Measurements from ENCODE around the gene GTF2H4.
"Not testable (repeated sequence)": the region's sequence is repeated elsewhere in the genome, so short reads cannot be mapped to it uniquely, and the experiment has no call there.

The GTF2H4 gene

DNA sequence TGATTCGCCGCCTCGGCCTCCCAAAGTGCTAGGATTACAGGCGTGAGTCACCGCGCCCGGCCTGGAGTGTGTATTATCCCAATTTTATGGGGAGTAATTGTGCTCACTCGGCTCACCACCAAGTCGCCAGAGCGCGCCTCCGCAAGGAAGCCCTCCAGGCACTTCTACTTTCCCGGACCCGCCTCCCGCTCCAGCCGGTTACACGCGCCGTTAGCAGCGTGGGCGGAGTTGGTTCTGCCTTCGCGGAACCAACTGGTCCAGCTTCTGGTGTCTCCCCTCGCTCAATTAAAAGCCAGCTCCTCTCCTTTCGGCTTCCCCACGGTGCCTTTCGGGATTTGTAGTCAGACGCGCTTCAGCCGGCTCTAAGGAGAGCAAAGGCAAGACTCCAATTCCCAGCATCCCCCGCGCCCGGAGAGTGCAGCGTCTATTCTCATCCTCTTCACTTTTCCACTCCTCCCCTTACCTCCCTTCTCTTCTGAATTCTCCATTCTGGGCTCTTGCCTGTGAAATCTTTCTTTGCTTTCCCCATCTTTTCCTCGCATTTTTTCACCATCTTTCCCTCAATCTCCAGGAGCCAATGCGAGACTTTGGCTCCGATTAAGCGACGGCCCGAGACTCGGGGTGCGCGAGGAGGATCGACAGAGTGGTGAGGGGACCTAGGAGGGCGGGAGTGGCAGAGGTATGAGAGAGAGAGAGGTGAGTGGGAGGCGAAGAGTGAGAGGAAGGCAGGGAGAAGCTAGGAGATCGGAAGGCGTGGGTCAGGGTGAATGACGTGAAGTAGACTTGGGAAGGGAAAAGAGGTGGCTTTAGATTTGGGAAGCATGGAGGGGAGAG, at the start of gene GTF2H4:
Gene GTF2H4 (plus strand): TSS at position 450 of the 834 bp plus-strand sequence.
- DNase-seq: peak; percentile 89 to 96

DNA sequence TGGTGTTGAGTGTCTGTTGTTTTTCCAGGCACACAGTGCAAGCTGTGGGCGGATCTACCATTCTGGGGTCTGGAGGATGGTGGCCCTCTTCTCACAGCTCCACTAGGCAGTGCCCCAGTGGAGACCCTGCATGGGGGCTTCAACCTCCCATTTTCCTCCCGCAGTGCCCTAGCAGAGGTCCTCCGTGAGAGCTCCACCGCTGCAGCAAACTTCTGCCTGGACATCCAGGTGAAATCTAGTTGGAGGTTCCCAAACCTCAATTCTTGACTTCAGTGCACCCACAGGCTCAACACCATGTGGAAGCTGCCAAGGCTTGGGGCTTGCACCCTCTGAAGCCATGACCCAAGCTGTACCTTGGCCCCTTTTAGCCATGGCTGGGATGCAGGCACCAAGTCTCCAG, 48.3 kb upstream of the GTF2H4 start:
- DNase-seq: not testable (repeated sequence)

GRCh38 chr6:30861257-30862048, 46.6 kb upstream of the GTF2H4 start:
- no peak for DNase-seq

DNA sequence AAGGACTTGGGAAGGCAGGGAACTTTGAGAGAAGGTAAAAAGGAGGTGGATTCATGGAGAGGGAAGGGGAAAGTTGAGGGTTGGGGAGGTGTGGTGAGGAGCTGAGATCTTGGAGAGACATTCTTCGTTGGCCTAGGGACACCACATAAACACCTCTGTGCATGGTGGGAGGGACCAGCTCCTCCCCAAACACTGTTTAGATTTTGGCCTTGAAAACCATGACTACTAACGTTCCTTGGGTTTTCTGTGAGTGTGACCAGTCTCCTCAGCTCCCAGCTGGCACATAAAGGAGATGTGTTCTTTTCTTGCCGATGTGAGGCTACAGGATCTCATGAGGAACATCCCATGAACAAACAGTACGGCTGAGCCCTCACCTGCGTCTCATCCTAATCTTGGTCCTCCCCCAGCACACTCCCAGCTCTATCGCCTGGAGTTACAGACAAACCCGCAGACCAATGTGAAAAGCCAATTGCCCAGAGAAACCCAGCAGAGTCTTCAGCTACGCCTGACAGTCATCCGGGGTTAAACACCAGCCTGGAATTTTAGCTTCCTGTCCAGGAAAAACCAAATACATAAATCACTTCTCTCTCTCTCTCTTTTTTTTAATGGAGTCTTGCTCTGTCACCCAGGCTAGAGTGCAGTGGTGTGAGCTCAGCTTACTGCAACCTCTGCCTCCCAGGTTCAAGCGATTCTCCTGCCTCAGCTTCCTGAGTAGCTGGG, 45.7 kb upstream of the GTF2H4 start:
- no peak for DNase-seq

DNA sequence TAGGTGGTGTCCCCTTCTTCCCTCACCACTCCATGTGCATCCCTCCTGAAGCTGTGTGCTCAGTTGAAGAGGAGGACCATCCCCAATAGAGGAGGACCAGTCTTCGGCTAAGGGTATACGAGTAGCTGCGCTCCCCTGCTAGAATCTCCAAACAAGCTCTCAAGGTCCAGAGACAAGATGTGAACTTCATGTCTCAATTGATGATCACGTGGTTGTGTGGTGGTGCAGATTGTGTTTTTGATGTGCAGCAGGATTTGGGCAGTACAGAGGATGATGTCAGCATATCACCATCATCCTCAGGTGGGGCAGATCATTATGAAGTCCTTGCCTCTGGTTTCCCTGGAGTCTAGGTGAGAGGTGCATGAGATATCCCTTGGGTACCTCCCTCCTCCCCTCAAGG, 43.7 kb upstream of the GTF2H4 start:
- DNase-seq: no peak

DNA sequence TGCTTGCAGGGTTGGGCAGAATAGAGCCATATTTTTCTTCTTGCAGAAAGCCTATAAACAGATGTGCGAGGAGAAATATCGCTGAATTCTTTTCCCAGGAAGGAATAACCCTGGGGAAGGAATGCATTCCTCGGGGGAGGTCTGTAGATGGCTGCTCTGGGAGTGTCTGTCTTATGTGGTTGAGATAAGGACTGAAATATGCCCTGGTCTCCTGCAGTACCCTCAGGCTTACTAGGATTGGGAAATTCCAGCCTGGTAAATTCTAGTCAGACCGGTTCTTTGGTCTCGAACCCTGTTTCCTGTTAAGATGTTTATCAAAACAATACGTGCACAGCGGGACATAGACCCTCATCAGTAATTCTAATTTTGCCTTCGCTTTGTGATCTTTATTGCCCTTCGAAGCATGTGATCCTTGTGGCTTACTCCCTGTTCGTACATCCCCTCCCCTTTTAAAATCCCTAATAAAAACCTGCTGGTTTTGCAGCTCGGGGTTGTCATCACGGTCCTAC, 38.7 kb upstream of the GTF2H4 start:
- not testable (repeated sequence) for DNase-seq

GRCh38 chr6:30870546-30870945, 37.5 kb upstream of the GTF2H4 start:
- DNase-seq: no peak

DNA sequence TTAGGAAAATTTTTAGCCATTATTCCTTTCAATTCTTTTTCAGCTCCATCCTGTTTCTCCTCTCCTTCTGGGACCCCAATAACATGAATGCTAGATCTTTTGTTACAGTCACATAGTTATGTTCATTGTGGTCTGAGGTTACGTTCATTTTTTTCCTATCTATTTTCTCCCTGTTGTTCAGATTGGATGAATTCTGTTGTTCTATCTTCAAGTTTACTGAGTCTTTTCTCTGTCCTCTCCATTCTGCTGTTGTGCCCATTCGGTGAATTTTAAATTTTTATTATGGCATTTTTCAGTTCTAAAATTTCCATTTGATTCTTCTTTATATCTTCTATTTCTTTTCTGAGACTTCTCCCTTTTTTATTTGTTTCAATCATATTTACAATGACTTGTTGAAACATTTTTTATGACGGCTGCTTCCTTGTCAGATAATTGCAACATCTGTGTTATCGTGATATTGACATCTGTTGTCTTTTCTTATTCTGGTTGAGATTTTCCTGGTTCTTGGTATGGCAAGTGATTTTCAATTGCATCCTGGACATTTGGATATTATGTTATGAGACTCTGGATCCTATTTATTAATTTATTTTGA, 36.3 kb upstream of the GTF2H4 start:
- no peak for DNase-seq

- DNase-seq: no peak
Observed at GRCh38 chr6:30873137-30873640, 34.8 kb upstream of the GTF2H4 start.

GRCh38 chr6:30873795-30874194, 34.2 kb upstream of the GTF2H4 start:
- not testable (repeated sequence) for DNase-seq

DNA sequence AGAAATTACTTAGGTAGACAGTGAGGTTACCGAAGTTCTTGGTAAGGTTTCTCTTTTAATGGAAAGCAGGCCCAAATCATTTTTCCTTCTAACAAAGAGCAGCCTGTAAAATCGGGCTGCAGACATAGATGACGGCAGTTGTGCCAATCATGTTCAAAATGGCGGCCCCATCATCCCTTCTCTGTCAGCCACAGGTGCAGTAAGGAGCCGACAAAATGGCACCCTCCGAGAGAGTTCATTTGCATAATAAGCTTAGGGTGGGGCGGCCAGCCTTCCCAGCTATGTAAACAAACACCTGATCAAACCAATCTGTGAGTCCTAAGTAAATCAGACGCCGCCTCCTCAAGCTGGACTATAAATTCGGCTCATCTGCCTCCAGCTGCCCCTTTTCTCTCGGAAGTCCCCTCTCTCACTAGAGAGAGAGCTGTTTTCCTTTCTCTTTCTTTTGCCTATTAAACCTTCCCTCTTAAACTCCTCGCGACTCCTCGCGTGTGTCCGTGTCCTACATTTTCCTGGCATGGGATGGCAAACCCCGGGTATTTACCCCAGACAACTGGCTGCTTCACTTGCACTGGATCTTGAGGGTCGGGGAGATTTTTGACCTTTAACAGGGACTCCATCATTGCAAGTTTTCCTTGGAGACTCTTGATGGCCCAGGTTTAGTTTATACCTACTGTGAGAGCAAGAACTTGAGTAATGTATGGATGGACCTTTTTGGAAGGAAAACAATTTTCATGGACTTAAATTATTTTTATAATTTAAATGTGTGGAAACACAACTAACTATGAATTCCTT, 32.6 kb upstream of the GTF2H4 start:
- DNase-seq: peak in 1 of 2 experiments; percentile 13

- DNase-seq: no peak
Observed at GRCh38 chr6:30876039-30876730, 31.8 kb upstream of the GTF2H4 start.

GRCh38 chr6:30877419-30878262, 30.4 kb upstream of the GTF2H4 start:
- DNase-seq: peak; percentile 44 to 76

- DNase-seq: no peak
Observed at GRCh38 chr6:30879684-30880427, 28.2 kb upstream of the GTF2H4 start.

- DNase-seq: no peak
Observed at GRCh38 chr6:30880698-30881252, 27.2 kb upstream of the GTF2H4 start.

DNA sequence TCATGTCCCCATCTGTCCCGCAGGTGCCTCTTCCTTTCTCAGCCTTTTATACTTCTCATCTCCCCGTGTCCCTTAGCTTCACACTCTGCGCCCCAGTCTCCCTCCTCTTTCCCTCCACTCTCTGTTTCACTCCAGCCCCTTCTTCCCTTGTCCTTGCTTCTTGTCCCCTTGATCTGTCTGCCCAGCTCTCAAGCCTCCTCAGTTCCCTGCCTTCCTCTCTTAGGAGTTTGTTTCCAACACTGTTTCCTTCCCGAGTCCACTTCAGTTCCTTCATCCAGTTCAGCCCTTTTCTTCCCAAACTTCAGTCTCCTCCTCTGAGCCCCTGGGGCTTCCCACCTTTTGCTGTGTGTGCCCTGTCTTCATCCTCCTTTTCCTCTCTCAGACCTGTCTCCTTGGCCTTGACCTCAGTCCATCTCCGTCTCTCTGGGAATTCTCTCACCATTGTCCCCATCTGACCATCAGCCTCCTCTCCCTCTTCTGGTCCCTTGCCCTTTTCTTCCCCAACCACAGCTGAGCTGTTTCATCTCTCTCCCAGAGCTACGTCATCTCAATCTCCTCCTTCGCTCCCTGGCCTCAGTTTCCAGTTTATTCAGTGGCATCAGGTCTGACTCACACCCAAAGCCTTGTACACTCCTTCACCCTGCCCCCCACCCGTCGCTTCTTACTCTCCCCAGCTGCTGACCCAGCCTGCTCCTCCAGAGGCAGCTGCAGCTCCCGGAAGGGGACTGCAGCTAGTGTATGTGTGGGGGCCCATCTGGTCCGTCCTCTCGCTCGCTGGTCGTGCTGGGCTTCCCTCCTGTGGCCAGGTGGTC, 26.4 kb upstream of the GTF2H4 start:
- no peak for DNase-seq

DNA sequence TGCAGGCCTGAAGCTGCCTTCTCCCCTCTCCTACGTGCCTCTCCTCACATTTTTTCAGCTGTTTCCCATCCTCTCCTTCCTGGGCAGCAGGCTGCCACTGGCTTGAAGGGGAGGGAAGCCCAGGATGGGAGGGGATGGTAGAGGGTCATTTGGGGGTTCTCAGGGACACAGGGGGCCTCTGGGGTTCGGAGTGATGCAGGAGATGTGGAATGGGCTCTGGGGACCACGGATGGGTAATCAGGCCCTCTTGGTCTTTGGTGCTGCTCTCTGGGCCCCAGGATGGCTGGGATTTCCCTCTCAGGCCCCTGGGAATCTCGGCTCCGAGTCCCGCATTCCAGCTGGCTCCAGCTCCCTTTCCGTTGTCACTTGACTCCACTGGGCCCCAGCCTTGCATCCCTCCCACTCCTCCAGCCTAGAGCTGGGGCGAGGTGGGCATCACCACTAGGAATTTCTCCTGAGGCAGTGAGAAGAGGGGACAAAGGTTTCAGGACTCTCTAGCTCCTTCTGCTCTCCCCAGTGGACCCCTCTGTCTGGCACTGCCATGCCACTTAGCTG, 25.7 kb upstream of the GTF2H4 start:
- DNase-seq: no peak

Measured in NCI-H187 (cell line).